ENCODE data around the gene LECT2.

LECT2 gene

DNA sequence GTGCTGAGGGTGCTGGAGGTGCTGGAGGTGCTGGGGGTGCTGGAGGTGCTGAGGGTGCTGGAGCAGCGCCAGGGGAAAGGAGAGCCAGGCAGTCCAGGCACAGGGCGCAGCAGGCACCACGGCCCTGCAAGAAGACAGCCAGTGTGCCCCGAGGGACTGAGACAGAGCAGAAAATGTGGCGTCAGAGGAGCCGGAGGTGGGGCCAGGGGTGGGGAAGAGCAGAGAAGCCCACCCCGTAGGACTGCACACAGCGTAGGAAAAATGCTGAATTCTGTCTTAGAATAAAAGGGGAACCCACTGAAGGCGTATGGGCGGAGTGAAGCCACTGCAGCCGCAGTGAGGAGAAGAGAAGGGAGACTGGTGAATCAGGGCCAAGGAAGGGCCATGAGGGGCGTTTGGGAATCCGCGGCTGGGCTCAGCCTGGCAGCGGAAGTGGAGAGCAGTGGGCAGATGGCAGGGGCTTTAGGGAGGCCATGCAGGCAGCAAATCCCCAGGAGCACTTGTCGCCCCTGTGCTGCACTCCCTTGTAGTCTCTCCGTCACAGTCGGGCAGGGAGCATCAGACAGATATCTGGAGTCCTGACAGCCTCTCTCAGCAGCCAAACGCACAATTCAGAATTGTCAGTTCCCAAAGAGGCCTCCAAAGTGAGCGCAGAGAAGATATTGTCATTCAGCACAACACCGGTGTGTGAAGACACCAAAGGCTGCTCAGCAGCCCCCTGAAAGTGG is 35.9 kb upstream of the LECT2 start:
- Histone ChIP-seq H3K4me3 (no peak overlapping the region), H3K36me3 (replicated peaks) (no peaks in the 10 kb centered on the region), H3K4me1 (no peaks in the 10 kb centered on the region), H3K27me3 (ENCODE audit: low read depth) (0 out of 2 replicates have a peak, but pooled peaks cover 2% of the 10 kb centered on the region), H3K9me3 (no peaks in the 10 kb centered on the region)
- DNase-seq (ENCODE audit: low spot score in 2 of 2): no peak
- in situ Hi-C loops (cut with MboI; ENCODE audit: low sequenced_read_pairs): no loop called here

GRCh38 chr5:135989686-135990085 is 34.9 kb upstream of the LECT2 start:
- Histone ChIP-seq H3K9me3 (no peaks in the 10 kb centered on the region), H3K36me3 (replicated peaks) (no peaks in the 10 kb centered on the region), H3K27me3 (ENCODE audit: low read depth) (0 out of 2 replicates have a peak, but pooled peaks cover 2% of the 10 kb centered on the region), H3K4me3 (no peak overlapping the region), H3K4me1 (no peaks in the 10 kb centered on the region)
- DNase-seq (ENCODE audit: low spot score in 2 of 2): no peak
- in situ Hi-C loops (cut with MboI; ENCODE audit: low sequenced_read_pairs): no loop called here

GRCh38 chr5:135988546-135988945 is 33.8 kb upstream of the LECT2 start:
- Histone ChIP-seq H3K4me1 (no peaks in the 10 kb centered on the region), H3K4me3 (no peak overlapping the region), H3K27me3 (ENCODE audit: low read depth) (0 out of 2 replicates have a peak, but pooled peaks cover 2% of the 10 kb centered on the region), H3K9me3 (no peaks in the 10 kb centered on the region), H3K36me3 (replicated peaks) (no peaks in the 10 kb centered on the region)
- in situ Hi-C loops (cut with MboI; ENCODE audit: low sequenced_read_pairs): no loop called here
- no peak for DNase-seq (ENCODE audit: low spot score in 2 of 2)

DNA sequence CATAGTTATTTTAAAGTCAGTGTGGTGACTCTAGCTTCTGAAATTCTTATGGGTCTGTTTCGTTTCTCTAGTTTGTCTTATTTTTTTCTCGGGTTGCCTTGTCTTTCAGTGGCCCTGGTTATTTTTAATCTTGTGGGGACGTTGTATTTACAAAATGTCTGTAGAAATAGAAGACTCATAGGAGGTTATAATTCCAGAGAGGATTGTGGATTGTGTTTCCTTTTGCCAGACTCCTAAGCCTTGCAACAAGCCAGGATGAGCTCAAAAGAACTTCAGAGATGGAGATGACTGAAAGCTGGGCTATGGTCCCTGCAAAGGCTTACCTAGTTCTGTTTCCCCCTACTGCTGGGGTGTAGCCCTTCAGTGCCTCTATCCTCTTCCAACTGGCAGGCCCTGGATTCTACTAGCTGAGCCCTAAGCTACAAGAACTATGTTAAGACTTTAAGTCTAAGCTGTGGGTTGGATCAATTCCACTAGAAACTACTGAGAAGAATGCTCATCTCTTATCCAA is 32.2 kb upstream of the LECT2 start:
- H3K36me3 ChIP-seq (replicated peaks): no peaks in the 10 kb centered on the region
- in situ Hi-C loops (cut with MboI; ENCODE audit: low sequenced_read_pairs): no loop called here

DNA sequence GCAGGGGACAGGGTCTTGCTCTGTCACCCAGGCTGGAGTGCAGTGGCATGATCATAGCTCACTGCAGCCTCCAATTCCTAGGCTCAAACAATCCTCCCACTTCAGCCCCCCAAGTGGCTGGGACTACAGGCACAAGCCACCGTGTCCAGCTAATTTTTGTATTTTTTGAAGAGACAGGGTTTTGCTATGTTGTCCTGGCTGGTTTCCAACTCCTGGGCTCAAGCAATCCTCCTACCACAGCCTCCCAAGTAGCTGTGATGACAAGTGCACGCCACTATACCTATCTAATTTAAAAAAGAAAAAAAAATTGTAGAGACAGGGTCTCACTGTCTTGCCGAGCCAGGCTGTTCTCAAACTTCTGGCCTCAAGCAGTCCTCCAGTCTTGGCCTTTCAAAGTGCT is 31.6 kb upstream of the LECT2 start:
- Histone ChIP-seq H3K4me1 (no peaks in the 10 kb centered on the region), H3K36me3 (replicated peaks) (no peaks in the 10 kb centered on the region), H3K4me3 (no peak overlapping the region), H3K27me3 (ENCODE audit: low read depth) (0 out of 2 replicates have a peak, but pooled peaks cover 2% of the 10 kb centered on the region), H3K9me3 (no peaks in the 10 kb centered on the region)
- in situ Hi-C loops (cut with MboI; ENCODE audit: low sequenced_read_pairs): no loop called here
- DNase-seq (ENCODE audit: low spot score in 2 of 2): no peak

More for the DNA sequence above, 32.2 kb upstream of the LECT2 start:
- H3K9me3 ChIP-seq: no peaks in the 10 kb centered on the region
- no peak overlapping the region for H3K4me3 ChIP-seq
- DNase-seq (ENCODE audit: low spot score in 2 of 2): no peak
- H3K27me3 ChIP-seq (ENCODE audit: low read depth): 0 out of 2 replicates have a peak, but pooled peaks cover 2% of the 10 kb centered on the region
- H3K4me1 ChIP-seq: no peaks in the 10 kb centered on the region

DNA sequence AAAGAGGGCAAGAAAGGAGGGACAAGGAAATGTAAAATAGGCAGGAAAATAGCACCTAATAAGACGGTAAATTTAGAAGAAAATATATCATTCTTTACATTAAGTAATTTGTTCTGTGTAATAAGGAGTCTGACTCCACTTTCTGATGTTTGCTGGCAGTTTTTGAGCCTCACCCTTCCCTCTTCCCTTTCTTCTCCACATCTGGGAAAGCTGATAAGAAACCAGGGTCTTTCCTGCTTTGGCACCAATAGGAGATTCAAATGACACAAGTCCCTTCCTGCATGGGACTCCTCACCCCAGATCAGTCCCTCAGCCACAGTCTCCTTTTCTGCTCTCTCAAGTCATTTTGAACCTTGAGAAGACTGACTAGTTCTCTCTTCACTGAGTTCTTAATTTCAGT is 31.2 kb upstream of the LECT2 start:
- Histone ChIP-seq H3K27me3 (ENCODE audit: low read depth) (0 out of 2 replicates have a peak, but pooled peaks cover 2% of the 10 kb centered on the region), H3K36me3 (replicated peaks) (no peaks in the 10 kb centered on the region), H3K4me3 (no peak overlapping the region), H3K9me3 (no peaks in the 10 kb centered on the region), H3K4me1 (no peaks in the 10 kb centered on the region)
- in situ Hi-C loops (cut with MboI; ENCODE audit: low sequenced_read_pairs): no loop called here
- DNase-seq (ENCODE audit: low spot score in 2 of 2): no peak

DNA sequence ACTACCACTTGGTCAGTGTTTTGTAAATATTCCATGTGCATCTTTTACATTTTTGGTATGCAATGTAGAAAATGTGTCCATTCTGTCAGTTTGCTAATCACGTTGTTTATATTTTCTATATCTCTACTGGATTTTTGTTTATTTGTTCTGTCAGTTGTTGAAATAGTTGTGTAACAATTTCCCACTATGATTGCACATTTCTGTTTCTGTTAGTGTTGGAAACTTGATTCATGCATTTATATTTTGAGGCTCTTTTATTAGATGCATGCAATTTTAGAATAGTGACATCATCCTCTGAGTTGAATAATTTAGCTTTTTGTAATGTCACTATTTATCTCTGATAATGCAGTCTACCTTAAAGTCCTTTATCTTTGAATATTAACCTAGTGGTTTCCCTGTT is 25.8 kb upstream of the LECT2 start:
- Histone ChIP-seq H3K36me3 (replicated peaks) (no peaks in the 10 kb centered on the region), H3K9me3 (no peaks in the 10 kb centered on the region), H3K4me1 (no peaks in the 10 kb centered on the region), H3K4me3 (no peak overlapping the region), H3K27me3 (ENCODE audit: low read depth) (peaks cover 9% of the 10 kb centered on the region)
- no peak for DNase-seq (ENCODE audit: low spot score in 2 of 2)
- in situ Hi-C loops (cut with MboI; ENCODE audit: low sequenced_read_pairs): no loop called here

GRCh38 chr5:135979510-135979909 is 24.7 kb upstream of the LECT2 start:
- Histone ChIP-seq H3K9me3 (no peaks in the 10 kb centered on the region), H3K4me3 (no peak overlapping the region), H3K36me3 (replicated peaks) (no peaks in the 10 kb centered on the region), H3K27me3 (ENCODE audit: low read depth) (peaks cover 11% of the 10 kb centered on the region), H3K4me1 (no peaks in the 10 kb centered on the region)
- in situ Hi-C loops (cut with MboI; ENCODE audit: low sequenced_read_pairs): no loop called here
- DNase-seq (ENCODE audit: low spot score in 2 of 2): no peak

GRCh38 chr5:135978993-135979392 is 24.2 kb upstream of the LECT2 start:
- DNase-seq (ENCODE audit: low spot score in 2 of 2): no peak
- Histone ChIP-seq H3K4me3 (no peak overlapping the region), H3K9me3 (no peaks in the 10 kb centered on the region), H3K36me3 (replicated peaks) (no peaks in the 10 kb centered on the region), H3K27me3 (ENCODE audit: low read depth) (peaks cover 11% of the 10 kb centered on the region), H3K4me1 (no peaks in the 10 kb centered on the region)
- in situ Hi-C loops (cut with MboI; ENCODE audit: low sequenced_read_pairs): no loop called here

DNA sequence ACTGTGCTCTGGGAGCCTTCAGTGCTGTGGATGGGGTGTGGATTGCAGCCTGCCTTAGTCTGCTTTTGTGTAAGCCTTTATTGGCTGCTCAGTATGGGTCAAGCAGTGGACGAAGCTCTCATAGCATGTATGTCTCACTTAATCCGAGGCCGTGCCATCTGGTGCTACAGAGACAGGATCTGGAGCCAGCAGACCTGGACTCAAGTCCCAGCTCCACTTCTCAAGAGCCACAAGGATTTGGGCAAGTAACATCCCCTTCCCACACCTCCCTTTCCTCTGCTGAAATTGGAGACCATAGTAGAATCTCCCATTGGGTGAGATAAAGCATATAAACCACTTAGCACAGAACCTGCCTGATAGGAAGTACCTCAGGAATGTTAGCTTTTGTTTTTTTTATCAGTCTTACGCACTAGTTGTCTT is 23.4 kb upstream of the LECT2 start:
- DNase-seq (ENCODE audit: low spot score in 2 of 2): no peak
- in situ Hi-C loops (cut with MboI; ENCODE audit: low sequenced_read_pairs): no loop called here
- Histone ChIP-seq H3K9me3 (no peaks in the 10 kb centered on the region), H3K4me3 (no peak overlapping the region), H3K27me3 (ENCODE audit: low read depth) (peaks cover 11% of the 10 kb centered on the region), H3K4me1 (no peaks in the 10 kb centered on the region), H3K36me3 (replicated peaks) (no peaks in the 10 kb centered on the region)

GRCh38 chr5:135977375-135977928 is 22.7 kb upstream of the LECT2 start:
- no peaks in the 10 kb centered on the region for H3K4me1 ChIP-seq
- H3K9me3 ChIP-seq: no peaks in the 10 kb centered on the region
- peak; percentile 49 to 83 for DNase-seq (ENCODE audit: low spot score in 2 of 2)
- H3K36me3 ChIP-seq (replicated peaks): no peaks in the 10 kb centered on the region
- H3K27me3 ChIP-seq (ENCODE audit: low read depth): peaks cover 11% of the 10 kb centered on the region
- no peak overlapping the region for H3K4me3 ChIP-seq
- in situ Hi-C loops (cut with MboI; ENCODE audit: low sequenced_read_pairs): no loop called here

GRCh38 chr5:135976216-135976615 is 21.4 kb upstream of the LECT2 start:
- in situ Hi-C loops (cut with MboI; ENCODE audit: low sequenced_read_pairs): no loop called here
- H3K9me3 ChIP-seq: no peaks in the 10 kb centered on the region
- H3K36me3 ChIP-seq (replicated peaks): no peaks in the 10 kb centered on the region
- H3K4me1 ChIP-seq: no peaks in the 10 kb centered on the region
- peaks cover 11% of the 10 kb centered on the region for H3K27me3 ChIP-seq (ENCODE audit: low read depth)
- no peak overlapping the region for H3K4me3 ChIP-seq
- DNase-seq (ENCODE audit: low spot score in 2 of 2): no peak

GRCh38 chr5:135975122-135975521 is 20.3 kb upstream of the LECT2 start:
- Histone ChIP-seq H3K27me3 (ENCODE audit: low read depth) (peaks cover 11% of the 10 kb centered on the region), H3K9me3 (no peaks in the 10 kb centered on the region), H3K36me3 (replicated peaks) (no peaks in the 10 kb centered on the region), H3K4me1 (no peaks in the 10 kb centered on the region), H3K4me3 (no peak overlapping the region)
- DNase-seq (ENCODE audit: low spot score in 2 of 2): no peak
- in situ Hi-C loops (cut with MboI; ENCODE audit: low sequenced_read_pairs): no loop called here

DNA sequence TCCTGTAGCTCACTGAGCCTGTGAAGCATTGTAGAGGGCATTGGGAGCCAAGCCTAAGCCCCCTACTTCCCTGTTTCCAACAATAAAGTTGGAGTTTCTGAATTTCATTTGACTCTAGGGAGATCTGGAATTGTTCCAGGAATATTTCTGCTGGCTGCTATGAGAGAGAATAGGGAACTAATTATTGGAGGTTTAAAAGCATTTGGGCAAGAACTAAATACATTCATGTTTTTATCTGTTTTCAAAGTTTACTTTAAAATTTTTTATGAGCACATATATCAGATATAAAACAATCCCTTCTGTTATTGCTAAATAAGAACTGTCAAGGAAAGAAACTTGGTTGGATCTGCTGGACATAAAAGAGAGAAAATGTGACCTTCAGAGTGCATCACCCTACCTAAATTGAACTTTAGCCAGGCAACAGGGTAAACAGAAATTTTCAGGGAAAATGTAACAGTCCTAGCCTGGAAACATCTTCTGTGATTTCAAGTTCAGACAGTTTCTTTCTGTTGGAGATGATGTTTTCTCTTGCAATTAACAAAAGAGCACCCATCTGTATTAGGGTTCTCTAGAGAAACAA is 19.3 kb upstream of the LECT2 start:
- H3K27me3 ChIP-seq (ENCODE audit: low read depth): peaks cover 9% of the 10 kb centered on the region
- no peaks in the 10 kb centered on the region for H3K36me3 ChIP-seq (replicated peaks)
- in situ Hi-C loops (cut with MboI; ENCODE audit: low sequenced_read_pairs): no loop called here
- no peaks in the 10 kb centered on the region for H3K9me3 ChIP-seq
- H3K4me3 ChIP-seq: no peak overlapping the region
- no peak for DNase-seq (ENCODE audit: low spot score in 2 of 2)
- H3K4me1 ChIP-seq: no peaks in the 10 kb centered on the region
